GM10248 (cell line): Measurements from ENCODE around the gene AGO3.

Experiments used
- CTCF ChIA-PET: fragments of 300-600 bp; sonication (Branson Sonifier 250); formaldehyde crosslinking; extraction: SDS; loops from one replicate; lab custom pipeline; 2021; ENCODE audit warnings: antibody characterized with exemption; lab: Yijun Ruan, JAX
- POLR2A ChIA-PET: fragments of 350-650 bp; sonication (Branson Sonifier 250); formaldehyde crosslinking; extraction: SDS; loops from one replicate; lab custom pipeline; 2020; ENCODE audit warnings: antibody characterized with exemption; lab: Yijun Ruan, JAX
- DNase-seq: peaks from one replicate; pipeline ENCODE4 v3.0.0; 2012; ENCODE audit errors: extremely low spot score
- TF ChIP-seq, protein P1 (sequence below): IDR thresholded peaks from 2 replicates; pipeline ENCODE4 v1.5.1; 2012; ENCODE audit warnings: mild to moderate bottlenecking, low read depth; ENCODE audit errors: extremely low read depth, missing control alignments, control extremely low read depth

AGO3 gene

GRCh38 chr1:36115931-36116330 lies 185.0 kb downstream of the AGO3 start:
- TF ChIP-seq, protein P1, sequence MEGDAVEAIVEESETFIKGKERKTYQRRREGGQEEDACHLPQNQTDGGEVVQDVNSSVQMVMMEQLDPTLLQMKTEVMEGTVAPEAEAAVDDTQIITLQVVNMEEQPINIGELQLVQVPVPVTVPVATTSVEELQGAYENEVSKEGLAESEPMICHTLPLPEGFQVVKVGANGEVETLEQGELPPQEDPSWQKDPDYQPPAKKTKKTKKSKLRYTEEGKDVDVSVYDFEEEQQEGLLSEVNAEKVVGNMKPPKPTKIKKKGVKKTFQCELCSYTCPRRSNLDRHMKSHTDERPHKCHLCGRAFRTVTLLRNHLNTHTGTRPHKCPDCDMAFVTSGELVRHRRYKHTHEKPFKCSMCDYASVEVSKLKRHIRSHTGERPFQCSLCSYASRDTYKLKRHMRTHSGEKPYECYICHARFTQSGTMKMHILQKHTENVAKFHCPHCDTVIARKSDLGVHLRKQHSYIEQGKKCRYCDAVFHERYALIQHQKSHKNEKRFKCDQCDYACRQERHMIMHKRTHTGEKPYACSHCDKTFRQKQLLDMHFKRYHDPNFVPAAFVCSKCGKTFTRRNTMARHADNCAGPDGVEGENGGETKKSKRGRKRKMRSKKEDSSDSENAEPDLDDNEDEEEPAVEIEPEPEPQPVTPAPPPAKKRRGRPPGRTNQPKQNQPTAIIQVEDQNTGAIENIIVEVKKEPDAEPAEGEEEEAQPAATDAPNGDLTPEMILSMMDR: no peak
- DNase-seq: no peak
- ChIA-PET CTCF (interaction anchor here (0.8 to 4.3 kb wide), 2 partner anchors 19 to 26 kb away, joined by 3 to 35 read pairs; no protein-coding TSS in a partner anchor), POLR2A (no interaction called here)

- CTCF ChIA-PET: interaction anchor here (0.6 to 4.3 kb wide), 6 partner anchors 11 to 71 kb away, joined by 3 to 35 read pairs (median 8); partner anchors contain the start of gene TRAPPC3
- POLR2A ChIA-PET: no interaction called here
Measured at GRCh38 chr1:36116901-36117300, 186.0 kb downstream of the AGO3 start.

GRCh38 chr1:36118447-36119204 lies 187.7 kb downstream of the AGO3 start:
- TF ChIP-seq, protein P1: no peak
- POLR2A ChIA-PET: no interaction called here
- DNase-seq: no peak
- CTCF ChIA-PET: interaction anchor here (0.8 to 4.3 kb wide), 5 partner anchors 10 to 31 kb away, joined by 3 to 35 read pairs (median 9); partner anchors contain the start of gene TRAPPC3

More at GRCh38 chr1:36116901-36117300, 186.0 kb downstream of the AGO3 start:
- DNase-seq: no peak
- TF ChIP-seq, protein P1: no peak

- CTCF ChIA-PET: interaction anchor here (2.8 to 4.3 kb wide), 2 partner anchors 9 to 15 kb away, joined by 15 to 35 read pairs; no protein-coding TSS in a partner anchor
- POLR2A ChIA-PET: no interaction called here
- TF ChIP-seq, protein P1: no peak
- no peak for DNase-seq
Measured at GRCh38 chr1:36119456-36119855, 188.6 kb downstream of the AGO3 start.
